Measurements from ENCODE around the gene CCNL2. TPM values are rescaled to one million over a fixed set of nuclear protein-coding genes. Genes with fewer than 3 reads are reported as not detected.

CCNL2 gene
- total and polyA plus RNA-seq, 2 of the 13 experiments (the other 11 are each of a cell fraction or from before 2014, with no cell fraction given), result 105 to 340 TPM

GRCh38 chr1:1399187-1399871, at the start of gene CCNL2 (continued):
- no peak for TF ChIP-seq ZNF576 (CRISPR knock-in tag; IDR thresholded peaks at IDR 0.05)
- TF ChIP-seq ZXDC (CRISPR knock-in tag; IDR thresholded peaks at IDR 0.05), result no peak
- TF ChIP-seq ZNF563 (CRISPR knock-in tag; IDR thresholded peaks at IDR 0.05), result peak; percentile 81; the same call in 1 of the 2 replicates
- TF ChIP-seq NCOA1 (CRISPR knock-in tag; IDR thresholded peaks at IDR 0.05), result peak; percentile 62; the same call in 1 of the 2 replicates
- no peak for TF ChIP-seq TOE1 (CRISPR knock-in tag; IDR thresholded peaks at IDR 0.05)
- peak; percentile 35 for TF ChIP-seq CHCHD3 (CRISPR knock-in tag; IDR thresholded peaks at IDR 0.05)
- TF ChIP-seq NFATC3 (CRISPR knock-in tag; IDR thresholded peaks at IDR 0.05), result no peak
- TF ChIP-seq NR3C1 (CRISPR knock-in tag; IDR thresholded peaks at IDR 0.05), result no peak
- no peak for TF ChIP-seq FOXJ3 (CRISPR knock-in tag; IDR thresholded peaks at IDR 0.05; ENCODE audit: borderline replicate concordance)
- no peak for TF ChIP-seq ZBTB4 (CRISPR knock-in tag; IDR thresholded peaks at IDR 0.05; ENCODE audit: borderline replicate concordance)
- TF ChIP-seq ZNF780A (CRISPR knock-in tag; IDR thresholded peaks at IDR 0.05), result no peak
- peak; percentile 50 for TF ChIP-seq PAXIP1 (CRISPR knock-in tag; conservative IDR thresholded peaks at IDR 0.05)
- TF ChIP-seq DBP (CRISPR knock-in tag; IDR thresholded peaks at IDR 0.05; ENCODE audit: not compliant biosample characterization), result no peak
- TF ChIP-seq HOXD1 (CRISPR knock-in tag; IDR thresholded peaks at IDR 0.05), result peak; percentile 71; the same call in 1 of the 2 replicates
- no peak for TF ChIP-seq NCOA5 (CRISPR knock-in tag; IDR thresholded peaks at IDR 0.05)
- no peak for TF ChIP-seq ZBTB44 (CRISPR knock-in tag; IDR thresholded peaks at IDR 0.05)
